T-helper 22 cell (primary cell): ENCODE measurements around the gene OR2H1.

ENCODE experiments used
- DNase-seq: peaks from one replicate; pipeline ENCODE4 v3.0.0-alpha.2; 2020; ENCODE audit warnings: low read depth

The OR2H1 gene

DNA sequence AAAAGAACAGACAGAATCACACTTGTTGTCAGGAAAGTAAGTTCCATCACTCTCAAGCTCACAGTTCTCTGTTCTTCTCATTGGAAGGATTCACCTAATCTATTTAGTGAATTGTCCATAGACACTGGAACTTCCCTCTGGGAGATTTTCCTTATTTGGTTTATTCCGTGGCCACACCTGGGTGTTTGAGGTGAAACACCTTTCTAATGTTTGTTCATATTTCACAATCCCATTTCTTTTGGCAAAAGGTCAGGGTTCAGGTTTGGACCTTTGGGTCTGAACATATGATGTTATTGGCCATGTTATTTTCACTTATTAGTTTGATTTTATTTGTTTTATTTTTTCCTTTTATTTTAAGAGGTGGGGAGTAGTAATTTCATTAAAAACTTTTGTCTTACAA, 26.8 kb downstream of the OR2H1 start:
- no peak for DNase-seq

GRCh38 chr6:29486577-29486976, 29.6 kb downstream of the OR2H1 start:
- DNase-seq: no peak

DNA sequence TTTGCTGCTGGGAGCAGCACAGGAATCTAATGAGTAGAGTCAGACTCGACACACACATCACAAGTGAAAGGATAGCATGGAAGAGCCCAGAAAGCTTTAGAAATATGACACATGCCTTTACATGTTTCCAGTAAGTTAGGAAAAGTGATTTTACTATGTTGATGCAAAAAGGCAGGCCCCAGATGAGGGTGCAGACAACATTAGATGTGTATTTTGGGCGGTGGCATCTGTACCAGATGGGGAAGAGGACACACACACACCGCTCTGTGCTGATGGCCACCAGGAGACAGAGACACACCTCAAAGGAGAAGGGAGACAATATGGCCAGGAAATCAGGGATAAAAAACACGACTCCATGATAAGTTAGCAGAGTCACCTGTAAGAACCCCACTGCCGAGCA, 30.2 kb downstream of the OR2H1 start:
- DNase-seq: no peak

GRCh38 chr6:29487660-29488059, 30.7 kb downstream of the OR2H1 start, which contains the start of gene MAS1L:
Gene MAS1L (minus strand): TSS chr6:29487956. CDS start chr6:29487902, 54 bp downstream.
- DNase-seq: no peak

DNA sequence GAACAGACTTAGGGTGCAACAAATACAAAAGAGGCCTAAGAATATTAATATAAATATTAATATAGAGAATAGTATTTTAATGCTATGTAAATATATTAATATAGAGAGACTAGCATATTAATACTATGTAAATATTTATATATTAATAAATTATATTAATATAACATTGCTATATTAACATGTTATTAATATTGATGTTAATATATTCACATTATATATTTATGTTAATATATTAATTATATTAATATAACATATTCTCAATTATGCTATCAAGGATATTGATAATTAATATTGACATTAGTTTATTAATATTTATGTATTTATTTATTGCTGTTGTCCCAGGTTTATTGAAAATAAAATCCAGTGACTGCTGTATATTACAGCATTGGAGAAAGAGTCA, 31.9 kb downstream of the OR2H1 start:
- DNase-seq: no peak

DNA sequence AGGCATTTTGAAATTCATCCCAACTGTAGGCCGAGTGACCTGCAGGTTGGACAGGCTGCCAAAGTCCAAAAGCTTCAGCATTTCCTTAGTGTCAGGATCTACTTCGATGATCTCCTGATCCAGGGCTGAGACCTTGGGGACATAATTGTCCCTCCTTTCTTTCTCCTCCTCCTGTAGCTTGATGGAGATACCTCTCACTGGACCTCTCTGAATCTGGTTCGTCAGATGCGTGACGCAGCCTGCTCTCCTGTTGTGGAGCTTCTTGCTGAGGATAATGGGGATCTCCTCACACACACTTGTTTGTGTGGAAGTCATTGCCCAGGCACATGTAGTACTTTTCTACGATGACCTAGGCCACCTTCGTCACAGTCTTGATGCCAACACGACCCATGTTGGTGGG, 32.3 kb downstream of the OR2H1 start:
- no peak for DNase-seq

GRCh38 chr6:29490055-29490454, 33.1 kb downstream of the OR2H1 start:
- DNase-seq: no peak

DNA sequence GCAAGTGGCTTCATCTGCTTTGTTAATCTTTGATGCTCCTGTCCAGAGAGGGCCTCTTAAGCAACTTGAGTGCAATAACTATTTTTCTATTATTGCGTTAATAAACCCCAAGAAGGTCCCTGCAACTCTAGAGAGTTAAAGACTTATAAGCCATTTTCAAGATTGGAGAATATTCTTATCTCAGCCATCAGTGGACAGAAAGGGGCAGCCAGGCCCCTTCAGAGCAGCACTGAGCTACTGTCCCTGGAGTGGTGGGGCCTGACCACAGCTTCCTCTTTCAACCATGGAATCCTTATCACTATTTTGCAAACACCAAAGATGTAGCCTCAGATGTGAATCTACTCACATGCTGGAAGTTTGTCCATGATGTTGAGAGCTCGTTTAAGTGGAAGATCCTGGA, 33.6 kb downstream of the OR2H1 start:
- DNase-seq: no peak

- DNase-seq: no peak
These were observed 34.6 kb downstream of the OR2H1 start for GRCh38 chr6:29491574-29491973.

DNA sequence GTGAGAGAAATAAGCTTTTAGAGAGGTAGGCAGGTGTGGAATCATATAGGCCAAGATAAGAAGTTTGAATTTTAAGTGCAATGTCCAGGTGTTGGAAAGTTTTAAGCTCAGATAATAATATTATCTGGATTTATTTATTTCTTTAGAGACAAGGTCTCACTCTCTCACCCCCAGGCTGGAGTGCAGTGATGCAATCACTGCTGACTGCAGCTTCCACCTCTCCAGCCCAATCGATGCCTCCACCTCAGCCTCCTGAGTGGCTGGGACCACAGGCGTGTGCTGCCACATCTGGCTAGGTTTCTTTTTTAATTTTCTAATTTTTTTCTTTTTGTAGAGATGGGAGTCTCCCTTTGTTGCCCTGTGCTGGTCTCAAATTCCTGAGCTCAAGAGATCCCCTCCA, 36.3 kb downstream of the OR2H1 start:
- DNase-seq: no peak

DNA sequence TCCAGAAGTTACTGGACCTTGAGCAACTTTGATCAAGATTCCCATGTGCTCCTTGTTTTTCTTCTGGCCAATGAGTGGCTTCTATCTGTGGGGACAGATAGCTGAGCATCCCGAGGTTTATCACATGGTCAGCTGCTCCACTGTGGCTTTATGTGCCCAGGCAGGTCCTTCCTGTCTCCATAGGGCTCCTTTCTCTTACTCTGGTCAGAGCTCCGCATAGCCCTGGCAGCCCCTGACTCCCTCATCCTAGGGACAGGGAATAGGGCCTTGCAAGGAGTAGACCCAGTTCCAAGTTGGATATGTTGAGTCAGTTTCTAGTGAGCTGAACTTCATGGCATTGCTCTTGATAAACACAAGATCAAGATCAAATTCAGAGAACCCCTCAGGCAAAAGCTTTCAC, 37.2 kb downstream of the OR2H1 start:
- DNase-seq: no peak

GRCh38 chr6:29495571-29495970, 38.6 kb downstream of the OR2H1 start:
- DNase-seq: no peak

- DNase-seq: no peak
These were observed 40.0 kb downstream of the OR2H1 start for GRCh38 chr6:29496961-29497360.

GRCh38 chr6:29499704-29500103, 42.7 kb downstream of the OR2H1 start:
- no peak for DNase-seq

- no peak for DNase-seq
These were observed 43.6 kb downstream of the OR2H1 start for GRCh38 chr6:29500594-29500993.

DNA sequence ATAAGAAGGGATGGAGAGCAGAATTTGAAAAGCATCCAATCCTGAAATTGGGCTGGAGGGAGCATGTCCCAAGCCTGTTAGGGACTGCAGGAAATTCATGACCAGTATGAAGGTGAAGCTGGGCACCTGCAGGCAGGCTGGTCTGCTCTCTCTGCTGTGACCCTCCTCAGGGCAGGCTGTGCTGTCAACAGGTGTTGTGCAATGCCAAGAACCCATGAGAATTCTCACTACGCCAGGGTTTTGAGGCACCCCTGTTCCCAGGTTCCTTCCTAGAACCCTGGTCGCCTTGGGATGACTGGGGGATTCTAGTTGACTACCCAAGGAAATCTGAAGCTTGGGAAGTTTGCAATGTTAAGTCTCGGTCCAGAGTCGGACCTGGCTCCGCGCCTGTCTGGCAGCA, 44.2 kb downstream of the OR2H1 start:
- DNase-seq: no peak

- DNase-seq: no peak
These were observed 45.2 kb downstream of the OR2H1 start for GRCh38 chr6:29502181-29502580.

- DNase-seq: no peak
These were observed 45.6 kb downstream of the OR2H1 start for GRCh38 chr6:29502597-29502996.

- no peak for DNase-seq
These were observed 48.0 kb downstream of the OR2H1 start for GRCh38 chr6:29504961-29505360.

GRCh38 chr6:29505808-29506207, 48.9 kb downstream of the OR2H1 start:
- no peak for DNase-seq

DNA sequence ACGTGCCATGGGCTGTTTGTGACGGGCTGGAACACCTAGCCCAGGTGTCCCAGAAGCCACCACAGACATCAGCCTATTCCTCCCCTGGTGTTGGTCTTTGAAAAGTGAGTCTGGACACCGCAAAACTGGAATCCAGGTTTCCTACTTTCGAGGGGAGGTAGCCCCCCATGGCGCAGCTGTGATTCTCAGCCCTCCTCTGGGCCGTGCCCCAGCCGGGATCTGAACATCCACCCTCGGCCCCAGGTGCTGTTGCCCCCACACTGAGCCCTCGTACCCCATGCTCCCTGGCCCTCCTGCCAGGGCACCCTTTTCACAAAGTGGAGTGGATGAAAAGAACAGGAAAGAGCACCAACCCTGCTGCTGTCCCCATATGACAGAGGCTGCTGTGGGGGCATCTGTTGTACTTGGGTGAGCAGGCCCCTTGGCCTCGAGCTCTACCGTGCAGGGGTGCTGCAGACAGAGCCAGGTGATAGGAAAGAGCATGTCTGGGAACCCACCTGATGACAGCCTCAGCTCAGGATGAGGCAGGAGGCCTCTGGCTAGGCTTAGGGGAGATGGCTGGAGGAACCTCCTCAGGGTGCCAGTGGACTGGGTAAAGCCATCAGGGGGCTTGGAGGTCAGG, 49.6 kb downstream of the OR2H1 start:
- no peak for DNase-seq

DNA sequence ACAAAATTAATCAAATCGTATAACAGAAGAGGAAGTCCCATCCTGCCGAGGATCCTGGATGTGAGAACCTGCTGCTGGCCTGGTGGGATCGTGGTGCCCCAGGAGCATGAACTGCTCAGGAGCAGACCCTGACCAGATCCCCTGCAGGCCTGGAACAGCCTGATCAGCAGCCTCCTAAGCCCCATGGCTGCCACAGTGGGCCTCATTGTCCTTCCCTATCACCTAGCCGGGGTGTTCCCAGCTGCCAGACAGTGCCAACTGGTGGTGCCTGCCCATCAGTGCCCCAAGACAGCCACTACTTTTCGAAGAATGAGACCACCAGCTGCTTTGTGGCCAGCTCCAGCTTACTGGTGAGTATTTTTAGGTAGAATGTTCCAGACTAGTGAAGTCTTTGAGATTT, 50.4 kb downstream of the OR2H1 start:
- DNase-seq: no peak

- DNase-seq: no peak
These were observed 52.3 kb downstream of the OR2H1 start for GRCh38 chr6:29509239-29509638.

- DNase-seq: no peak
These were observed 52.8 kb downstream of the OR2H1 start for GRCh38 chr6:29509711-29510110.

DNA sequence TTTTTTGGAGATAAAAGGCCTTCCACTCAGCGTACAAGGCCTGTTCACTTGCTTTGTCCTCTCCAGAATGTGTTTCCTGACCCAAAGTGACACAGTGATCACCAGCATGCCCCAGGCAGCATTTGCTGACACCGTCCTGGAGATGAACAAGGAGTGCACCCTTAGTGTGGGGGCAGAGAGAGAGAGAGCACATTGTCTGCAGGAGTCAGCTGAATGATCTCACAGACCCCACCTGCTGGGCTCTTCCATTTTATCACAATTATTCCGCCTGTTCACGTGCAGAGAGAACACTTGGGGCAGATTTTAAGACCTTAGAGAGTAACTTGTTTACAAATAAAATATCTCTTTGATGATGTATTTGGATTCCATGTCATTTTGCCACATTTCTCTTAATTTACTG, 53.2 kb downstream of the OR2H1 start:
- DNase-seq: no peak
